ENCODE results near the gene C1orf50.

- TF ChIP-seq CTCF (IDR thresholded peaks at IDR 0.05) = no peak
- no peak for TF ChIP-seq POLR2A (IDR thresholded peaks at IDR 0.05; ENCODE audit: low read depth)
- no peak for TF ChIP-seq POLR2AphosphoS5 (IDR thresholded peaks at IDR 0.05)
- TF ChIP-seq EP300 (IDR thresholded peaks at IDR 0.05) = no peak
Measured at GRCh38 chr1:42757892-42758275, 9.2 kb upstream of the C1orf50 start.
